Inflammatory macrophage treated with lipopolysaccharide for 1 hour (primary cell): Measurements from ENCODE around the gene SMARCA2.

Source experiments
- DNase-seq, 2 donors: peaks; one replicate each; pipeline ENCODE4 v3.0.0-alpha.2; 2020 to 2022

The SMARCA2 gene

DNA sequence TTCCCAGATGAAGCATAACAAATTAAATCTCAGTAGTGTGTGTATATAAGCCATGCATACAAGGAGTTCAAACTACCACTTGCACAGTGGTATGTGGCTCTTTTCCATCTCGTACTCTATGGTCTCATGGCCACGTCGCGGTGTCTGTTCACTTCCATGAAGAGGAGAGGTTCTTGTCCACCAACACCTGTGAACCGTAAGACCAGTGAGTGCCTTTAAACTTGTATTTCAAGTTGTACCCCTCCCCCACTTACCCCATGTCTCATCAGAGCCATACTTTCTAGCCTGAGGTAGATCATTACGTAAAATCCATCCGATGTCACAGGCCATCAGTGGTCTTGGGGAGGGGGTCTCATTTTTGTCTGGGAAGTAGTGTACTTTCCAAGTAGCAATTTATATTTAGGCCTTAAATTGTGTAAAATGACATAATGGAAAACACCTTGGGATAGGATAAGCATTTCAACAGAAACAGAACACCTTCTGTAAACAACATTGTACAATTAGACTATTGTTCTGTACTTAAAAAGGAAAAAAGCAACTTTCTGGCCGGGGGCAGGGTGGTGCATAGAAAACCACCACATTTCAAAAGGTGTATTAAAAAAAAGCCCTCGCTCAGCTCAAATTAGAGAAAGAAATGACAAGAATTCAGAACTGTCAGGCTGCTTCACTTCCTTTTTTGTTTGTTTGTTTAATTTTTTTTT, 163.0 kb downstream of the SMARCA2 start:
- no peak for DNase-seq

DNA sequence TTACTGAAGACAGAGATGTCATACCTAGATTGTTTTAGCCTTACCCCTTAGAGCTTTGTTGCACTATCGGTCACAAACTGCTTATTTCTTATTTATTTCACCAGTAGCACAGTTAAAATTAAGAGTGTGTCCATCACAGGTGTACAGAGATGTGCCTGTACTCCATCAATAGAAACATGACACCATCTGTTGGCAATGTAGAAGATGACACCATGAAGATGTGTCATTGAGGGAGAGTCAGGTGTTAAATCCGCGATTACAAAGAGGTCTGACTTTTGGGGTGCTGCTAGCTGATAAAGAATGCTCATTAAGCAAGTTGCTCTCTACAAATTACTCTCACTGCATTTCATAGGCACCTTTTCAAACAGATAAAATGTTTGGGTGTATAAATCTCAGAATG, 164.4 kb downstream of the SMARCA2 start:
- DNase-seq: no peak

DNA sequence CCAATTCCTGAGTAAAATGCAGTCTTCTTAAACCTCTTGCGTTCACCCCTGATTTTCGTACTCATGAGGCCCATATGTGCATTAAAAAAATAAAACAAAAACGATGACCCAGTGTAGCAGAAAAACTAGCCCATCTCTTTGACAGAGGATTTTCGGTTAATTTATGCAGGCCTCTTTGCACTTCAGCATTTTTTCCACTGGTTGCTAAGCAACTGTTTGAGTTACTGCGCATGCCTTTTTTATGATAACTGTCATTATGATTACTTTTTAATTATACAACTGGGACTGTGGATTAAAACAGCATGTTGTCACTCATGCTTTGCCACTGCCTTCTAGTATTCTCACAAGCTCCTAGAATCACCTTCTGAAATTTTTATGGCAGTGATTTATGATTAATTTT, 165.0 kb downstream of the SMARCA2 start:
- DNase-seq: no peak

DNA sequence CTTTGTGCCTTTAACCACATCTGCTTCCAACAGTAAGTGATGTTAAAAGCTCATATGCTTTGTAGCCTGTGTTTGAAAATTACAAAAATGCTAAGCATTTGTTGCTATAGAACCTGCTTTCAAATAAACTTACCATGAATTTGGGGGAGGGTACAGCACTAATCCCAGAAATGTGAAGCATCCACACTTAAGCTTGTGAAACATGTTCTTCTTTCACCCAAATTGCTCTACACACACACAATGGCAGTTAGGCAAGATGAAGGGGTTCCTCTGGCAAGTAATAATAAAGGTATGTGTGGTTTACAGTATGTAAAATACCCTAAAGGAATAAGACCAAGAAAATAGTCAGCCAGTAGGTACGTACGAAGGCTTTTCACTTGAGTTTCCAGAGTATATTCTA, 165.6 kb downstream of the SMARCA2 start:
- DNase-seq: no peak

DNA sequence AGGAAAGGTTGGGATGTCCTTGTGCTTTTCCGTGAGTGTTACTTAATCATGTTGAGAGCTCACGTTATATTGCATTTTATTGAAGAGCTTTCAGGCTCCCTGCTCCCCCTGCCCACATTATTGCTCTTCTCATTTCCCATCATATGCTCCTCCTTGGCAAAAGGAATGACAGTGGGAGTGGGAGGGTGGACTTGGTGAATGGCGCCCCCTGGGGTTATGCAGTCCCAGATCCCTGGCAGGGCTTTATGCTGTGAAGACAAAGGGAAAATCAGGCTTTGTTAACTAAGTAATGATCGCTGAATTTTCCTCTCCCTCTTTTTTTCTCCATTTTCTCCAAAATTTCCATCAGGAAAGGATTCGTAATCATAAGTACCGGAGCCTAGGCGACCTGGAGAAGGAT, 166.6 kb downstream of the SMARCA2 start:
- peak; percentile 12 to 48 for DNase-seq

DNA sequence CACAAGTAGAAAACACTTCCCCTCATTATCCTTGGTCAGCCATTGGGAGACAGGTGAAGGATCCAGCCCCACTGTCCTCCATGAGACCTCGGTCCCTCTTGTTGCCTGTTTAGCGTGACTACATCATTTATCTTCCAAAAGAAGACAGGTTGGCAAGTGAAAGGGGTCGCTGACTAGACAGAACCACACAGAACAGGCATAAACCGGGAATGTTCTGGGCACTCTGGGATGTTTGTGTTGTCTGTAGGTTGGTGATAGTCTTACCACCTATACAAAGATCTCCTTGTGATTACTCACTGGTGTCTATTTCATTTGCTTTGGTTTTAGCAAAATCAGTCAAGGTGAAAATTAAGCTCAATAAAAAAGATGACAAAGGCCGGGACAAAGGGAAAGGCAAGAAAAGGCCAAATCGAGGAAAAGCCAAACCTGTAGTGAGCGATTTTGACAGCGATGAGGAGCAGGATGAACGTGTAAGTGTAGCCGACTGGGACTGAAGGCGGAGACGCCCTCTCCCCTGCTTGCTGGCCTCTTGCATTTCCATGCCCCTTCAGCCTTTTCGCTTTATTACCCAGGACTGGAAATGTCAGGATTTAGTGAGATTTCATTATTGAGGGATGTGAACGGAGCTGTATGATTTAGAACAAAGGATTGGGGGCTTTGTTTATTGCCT, 175.9 kb downstream of the SMARCA2 start:
- no peak for DNase-seq

DNA sequence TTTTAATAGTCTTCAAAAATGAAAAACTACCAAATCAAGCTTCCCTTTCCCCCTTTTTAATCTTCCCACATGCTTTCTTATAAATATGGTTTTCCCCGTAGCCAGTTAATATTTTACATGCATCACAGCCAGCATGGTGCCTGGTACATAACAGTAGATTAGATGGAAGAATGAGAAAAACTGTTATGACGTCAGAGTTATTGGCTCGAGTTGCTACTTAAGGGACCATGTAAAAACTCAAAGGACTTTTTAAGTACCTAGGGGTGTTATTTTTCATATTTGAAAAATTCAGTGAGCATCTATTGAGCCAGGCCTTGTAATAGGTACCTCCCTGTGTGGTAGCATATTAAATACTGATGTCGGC, 176.4 kb downstream of the SMARCA2 start:
- DNase-seq: no peak

DNA sequence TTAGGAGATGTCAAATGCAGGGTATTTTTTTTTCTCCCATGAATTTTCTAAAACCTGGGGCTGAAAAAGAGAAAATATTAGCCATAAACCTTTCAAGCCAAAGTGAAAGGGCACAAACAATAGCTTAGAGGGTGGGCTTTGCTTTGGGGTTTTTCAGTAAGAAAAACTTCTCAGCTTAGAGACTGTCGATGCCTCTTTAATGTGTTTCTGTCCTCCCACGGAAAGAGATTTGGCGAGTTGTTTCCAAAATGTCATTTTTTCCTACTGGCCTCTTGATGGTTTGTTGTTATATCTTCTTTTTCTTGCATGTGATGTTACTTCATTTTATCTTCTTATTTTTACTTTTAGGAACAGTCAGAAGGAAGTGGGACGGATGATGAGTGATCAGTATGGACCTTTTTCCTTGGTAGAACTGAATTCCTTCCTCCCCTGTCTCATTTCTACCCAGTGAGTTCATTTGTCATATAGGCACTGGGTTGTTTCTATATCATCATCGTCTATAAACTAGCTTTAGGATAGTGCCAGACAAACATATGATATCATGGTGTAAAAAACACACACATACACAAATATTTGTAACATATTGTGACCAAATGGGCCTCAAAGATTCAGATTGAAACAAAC, 177.3 kb downstream of the SMARCA2 start:
- no peak for DNase-seq

DNA sequence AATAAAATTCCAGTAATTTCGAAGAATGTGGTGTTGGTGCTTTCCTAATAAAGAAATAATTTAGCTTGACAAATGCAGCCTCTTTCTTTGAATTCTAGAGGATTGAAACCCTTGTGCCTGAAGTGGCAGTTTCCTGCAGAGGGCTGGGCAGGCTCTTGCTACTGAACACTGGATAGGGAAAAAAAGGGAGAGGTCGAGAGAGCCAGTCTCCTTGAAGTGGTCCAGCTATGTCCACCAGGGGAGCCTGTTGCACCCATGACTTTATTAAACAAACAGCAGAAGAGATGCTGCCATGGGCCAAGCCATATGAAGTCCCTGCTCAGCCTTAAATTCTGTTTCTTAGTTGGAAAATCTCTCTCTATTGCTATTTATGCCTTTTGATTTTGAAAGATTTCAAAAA, 178.4 kb downstream of the SMARCA2 start:
- DNase-seq: no peak

DNA sequence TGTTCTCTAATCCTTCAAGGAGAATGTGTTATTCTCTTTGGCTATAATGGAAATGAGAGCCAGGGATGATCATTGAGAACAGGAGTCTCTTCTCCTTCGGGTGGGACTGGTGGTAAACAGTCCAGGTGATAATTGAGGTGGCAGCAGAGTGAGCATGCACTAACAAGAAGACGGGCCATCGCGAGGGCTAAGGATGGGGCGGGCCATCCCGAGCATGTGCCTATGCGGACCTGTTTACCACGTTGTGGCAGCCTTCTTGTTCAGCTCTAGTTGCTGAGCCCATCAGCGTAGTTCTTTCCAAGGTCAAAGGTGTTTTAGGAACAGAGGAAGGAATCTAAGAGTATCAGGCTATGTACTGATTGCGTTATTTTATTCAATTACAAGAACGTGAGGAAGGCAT, 180.1 kb downstream of the SMARCA2 start:
- DNase-seq: no peak

DNA sequence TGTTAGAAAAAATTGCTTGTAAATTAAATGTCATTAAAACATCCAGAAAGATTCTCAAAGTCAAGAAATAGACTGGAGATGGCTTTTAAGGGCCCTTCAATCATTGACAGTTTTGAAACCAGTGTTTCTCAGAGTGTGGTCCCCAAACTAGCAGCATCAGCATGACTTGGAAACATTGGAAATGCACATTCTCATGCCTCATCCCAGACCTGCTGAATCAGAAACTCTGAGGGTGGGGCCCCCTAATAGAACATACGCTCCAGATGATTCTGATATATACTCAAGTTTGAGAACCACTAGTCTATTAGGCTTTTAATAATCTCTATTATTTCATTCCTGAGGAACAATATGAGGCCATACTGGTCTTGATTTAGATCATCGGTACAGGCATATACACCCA, 181.6 kb downstream of the SMARCA2 start:
- DNase-seq: no peak

DNA sequence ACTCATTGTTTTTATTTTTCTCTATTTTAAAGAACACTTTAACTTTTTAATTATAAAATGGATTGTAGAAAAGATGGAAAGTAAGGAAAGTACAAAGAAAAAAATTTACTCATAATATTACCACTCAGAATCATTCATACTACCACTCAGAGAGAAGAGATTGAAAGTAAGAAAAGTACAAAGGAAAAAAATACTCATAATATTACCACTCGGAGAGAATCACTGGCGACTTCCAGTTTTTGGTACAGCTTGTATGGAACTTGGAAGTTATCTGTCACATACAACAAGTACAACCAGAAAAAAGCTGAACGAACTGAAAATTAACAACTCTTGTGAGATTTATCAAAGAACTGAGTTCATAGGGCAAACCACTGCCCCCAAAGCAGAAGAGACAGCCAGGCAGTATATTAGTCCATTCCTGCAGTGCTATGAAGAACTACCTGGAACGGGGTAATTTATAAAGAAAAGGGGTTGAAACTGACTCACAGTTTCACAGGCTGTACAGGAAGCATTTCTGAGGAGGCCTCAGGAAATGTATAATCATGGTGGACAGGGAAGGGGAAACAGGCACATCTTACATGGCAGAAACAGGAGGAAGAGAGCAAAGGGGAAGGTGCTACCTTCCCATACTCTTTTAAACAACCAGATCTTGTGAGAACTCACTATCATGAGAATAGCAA, 183.9 kb downstream of the SMARCA2 start:
- no peak for DNase-seq

DNA sequence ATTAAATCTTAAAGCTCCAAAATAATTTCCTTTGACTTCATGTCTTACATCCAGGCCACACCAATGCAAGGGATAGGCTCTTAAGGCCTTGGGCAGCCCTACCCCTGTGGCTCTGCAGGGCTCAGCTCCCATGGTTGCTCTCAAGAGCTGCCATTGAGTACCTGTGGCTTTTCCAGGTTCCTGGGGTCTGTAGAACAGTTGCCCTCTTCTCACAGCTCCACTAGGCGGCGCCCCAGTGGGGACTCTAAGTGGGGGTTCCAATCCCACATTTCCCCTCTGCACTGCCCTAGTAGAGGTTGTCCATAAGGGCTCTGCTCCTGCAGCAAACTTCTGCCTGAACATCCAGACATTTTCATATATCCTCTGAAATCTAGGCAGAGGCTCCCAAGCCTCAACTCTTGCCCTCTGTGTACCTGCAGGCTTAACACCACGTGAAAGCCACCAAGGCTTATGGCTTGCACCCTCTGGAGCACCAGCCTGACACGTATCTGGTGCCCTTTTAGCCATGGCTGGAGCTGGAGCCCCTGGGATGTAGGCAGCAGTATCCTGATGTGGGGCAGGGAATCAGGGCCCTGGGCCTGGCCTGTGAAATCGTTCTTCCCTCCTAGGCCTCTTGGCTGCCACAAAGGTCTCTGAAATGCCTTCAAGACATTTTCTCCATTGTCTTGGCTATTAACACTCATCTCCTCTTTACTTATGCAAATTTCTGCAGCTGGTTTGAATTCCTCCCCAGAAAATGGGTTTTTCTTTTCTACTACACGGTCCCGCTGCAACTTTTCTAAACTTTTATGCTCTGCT, 185.1 kb downstream of the SMARCA2 start:
- no peak for DNase-seq

DNA sequence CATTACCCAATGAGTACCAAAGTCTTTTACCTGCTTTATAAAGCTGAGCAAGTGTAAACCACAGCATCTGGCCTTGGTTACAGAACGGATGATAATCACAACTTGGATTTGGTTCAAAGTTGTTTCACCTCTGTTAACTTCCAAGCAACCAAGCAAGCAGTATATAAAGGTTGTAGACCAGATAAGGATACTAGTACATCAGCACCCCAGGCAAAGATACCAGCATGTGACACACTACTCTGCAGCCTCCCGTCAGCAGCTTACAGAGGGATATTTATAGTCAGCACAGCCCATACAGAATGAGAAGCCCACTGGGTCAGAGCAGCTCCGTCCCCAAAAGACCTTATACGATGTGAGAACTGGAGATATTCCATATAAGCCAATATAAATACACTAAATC, 193.3 kb downstream of the SMARCA2 start:
- no peak for DNase-seq

DNA sequence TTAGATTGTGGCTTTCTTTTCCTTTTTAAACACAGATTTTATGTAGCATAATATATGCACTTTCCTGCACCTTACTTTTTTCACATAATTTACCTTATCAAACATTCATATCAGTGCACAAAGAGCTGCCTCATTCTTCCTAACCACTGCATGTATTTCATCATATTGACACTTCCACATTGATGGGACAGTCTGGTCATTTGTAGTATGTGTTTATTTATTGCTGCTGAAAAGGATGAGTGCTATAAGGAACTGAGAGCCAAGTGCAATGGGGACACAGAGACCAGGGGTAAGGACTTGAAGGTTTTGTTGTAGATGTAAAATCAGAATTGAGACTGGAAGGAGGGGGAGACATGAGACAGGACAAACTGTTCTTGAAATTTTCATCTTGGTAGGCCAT, 193.8 kb downstream of the SMARCA2 start:
- peak; percentile 35 to 38 for DNase-seq

DNA sequence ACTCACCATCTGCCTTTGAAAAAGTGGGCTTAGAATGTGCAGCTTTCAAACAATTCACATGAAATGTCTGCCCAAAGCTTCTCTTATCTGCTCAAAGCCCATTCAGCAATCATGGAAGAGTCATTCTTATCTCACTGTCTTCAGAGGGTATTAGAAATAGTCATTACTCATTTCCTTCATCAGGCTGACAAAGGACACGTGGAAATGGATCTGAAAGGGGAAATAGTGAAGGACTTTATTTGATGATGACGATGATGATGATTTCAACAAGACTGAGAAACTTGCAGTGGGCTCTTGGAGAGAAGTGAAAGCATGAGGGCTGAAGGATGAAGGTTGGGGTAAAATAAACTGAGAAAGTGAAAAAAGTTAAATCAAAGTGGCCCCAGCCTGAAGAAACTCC, 194.3 kb downstream of the SMARCA2 start:
- DNase-seq: peak; percentile 67 to 84

DNA sequence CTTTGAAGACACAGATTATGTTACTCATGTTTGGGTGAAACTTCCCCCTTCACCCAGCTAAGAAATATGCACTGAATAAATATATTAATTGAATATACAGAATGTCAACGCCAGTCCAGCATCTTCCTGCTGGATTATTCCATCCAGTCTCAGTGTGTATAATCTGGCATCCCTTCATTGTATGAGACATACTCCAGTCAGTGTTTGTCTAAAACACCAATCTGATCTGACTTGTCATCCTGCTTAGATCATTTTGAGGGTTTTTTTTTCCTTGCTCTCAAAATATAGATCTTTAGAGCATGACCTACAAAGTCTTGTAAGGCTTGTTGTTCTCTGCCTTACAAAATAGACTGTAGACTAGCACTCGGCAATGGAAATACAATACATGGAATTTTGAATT, 195.1 kb downstream of the SMARCA2 start:
- no peak for DNase-seq

DNA sequence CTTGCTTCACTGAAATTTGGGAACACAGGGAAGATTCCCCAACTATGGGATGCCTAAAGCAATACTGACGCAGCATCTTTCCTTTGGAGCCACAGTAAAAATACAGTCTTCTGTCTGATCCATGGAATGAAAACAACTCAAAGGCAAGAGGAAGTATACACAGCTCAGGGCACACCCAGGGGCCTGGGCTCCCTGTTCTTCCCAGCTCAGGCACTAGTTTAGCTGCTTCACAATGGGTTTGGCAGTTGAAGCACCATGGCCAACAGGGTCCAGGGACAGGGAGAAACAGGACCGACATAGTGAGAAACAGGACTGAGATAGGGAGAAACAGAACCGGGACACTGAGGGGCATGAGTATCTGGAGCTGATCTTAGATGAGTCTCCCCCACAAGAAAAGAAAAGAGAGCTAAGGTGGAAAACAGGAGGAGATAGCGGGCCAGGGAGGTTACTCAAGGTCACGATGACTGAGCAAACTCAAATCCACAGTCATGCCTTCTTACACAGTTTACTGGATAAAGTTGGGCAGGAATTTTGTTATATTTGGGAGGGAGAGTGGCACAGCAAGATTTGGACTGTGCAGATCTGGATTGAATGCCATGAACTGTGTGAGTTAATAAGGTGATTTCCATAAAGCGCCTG, 198.8 kb downstream of the SMARCA2 start:
- no peak for DNase-seq

DNA sequence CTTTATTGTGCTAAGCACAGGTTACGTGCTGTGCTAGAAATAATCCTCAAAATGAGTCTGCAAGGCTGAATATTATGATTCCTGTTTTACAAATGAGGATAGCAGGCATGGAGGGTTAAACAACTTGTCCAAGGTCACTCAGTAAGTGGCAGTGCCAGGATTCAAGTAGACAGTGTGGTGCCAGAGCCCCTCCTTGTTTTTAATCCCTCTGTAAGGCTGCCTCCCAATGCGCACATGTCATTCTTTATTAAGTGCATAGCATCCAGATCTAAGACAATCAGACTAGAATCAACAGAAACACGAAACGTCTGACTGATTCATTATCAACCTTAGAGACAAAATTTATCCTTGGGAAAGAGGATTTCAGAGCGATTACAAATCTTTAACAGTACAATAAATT, 199.6 kb downstream of the SMARCA2 start:
- no peak for DNase-seq

DNA sequence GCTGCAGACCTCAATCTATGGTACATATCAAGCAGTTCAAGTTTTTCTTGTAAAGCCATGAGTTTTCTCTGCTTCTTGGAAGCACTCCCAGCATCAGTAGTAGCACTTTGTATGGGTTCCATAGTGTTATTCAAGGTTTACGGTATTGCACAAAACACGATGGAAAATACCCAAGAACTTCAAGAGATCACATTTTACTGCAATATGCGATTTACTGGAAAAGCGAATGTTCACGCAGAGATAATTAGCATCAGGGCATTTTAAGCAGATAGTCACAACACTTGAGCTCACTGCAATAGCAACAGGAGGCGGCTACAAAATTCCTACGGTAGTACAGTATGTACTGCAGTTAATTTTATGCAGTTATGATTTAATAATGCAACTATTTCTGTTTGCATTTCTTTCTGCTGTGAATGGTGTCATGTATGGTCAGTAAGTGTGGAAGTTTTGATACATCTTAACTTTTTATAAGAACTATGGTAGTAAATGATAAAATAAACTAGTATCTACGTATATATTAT, 200.8 kb downstream of the SMARCA2 start:
- no peak for DNase-seq

DNA sequence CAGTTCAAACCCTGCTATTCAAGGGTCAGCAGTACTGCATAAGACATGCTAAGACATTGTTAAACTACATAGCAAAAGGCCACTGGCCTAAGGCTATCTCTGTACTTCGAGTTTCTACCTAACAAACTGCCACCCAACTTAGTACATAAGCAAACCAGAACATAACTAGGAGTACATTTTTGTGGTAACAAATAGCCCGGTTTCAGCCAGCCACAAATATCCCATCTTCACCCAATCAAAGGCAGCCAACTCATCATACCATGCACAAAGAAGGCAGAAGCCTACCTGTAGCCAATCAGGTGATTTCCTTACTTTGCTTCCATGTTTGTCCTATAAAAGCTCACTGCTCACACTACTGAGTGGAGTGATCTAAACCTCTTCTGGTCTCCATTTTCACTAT, 201.4 kb downstream of the SMARCA2 start:
- DNase-seq: no peak

DNA sequence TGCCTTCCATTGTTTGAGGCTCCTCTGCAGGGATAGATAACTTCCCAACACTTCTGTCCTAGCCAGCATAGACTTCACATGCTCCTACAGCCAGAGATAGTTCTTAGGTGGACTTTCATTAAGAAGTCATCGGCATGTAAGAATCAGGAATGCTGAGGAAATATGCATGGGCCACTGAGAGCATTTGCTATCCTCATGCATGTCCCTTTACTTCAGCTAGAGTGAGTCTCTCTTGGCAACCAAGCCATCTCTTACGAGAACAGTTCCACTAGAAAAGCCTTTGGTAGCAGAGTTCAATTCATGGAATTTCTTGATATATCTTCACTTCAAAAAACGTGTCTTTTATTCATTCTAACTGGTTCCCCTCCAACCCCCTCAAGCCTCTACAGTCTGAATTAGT, 202.4 kb downstream of the SMARCA2 start:
- DNase-seq: no peak
